Activated T-cell treated with anti-CD3 and anti-CD28 coated beads, Interleukin-2, amount 50 U/mL, for 72 hours (primary cell): Measurements from ENCODE around the gene CDC45. TPM values are rescaled to one million over a fixed set of nuclear protein-coding genes. Genes with fewer than 3 reads are reported as not detected.
A peak's percentile ranks its signal among the peaks of the same experiment; 100 is the strongest.

ENCODE experiments used
- ATAC-seq, 2 donors: fragments of 150-1000 bp; cut with Tn5 transposase; replicated peaks in 1 of 2; 2 replicates each; pipeline ENCODE4 v1.10.0; 2021; ENCODE audit warnings: moderate library complexity in 2 of 2, mild to moderate bottlenecking in 1 of 2
- DNase-seq, 2 donors: peaks; one replicate each; pipeline ENCODE4 v3.0.0; 2021 to 2022; ENCODE audit warnings: mixed read lengths in 1 of 2
- H3K27ac Mint-ChIP-seq: one replicate; pipeline ENCODE4 v1.8.0; 2022; ENCODE audit warnings: mild to moderate bottlenecking, moderate library complexity, mixed read lengths
- H3K27me3 Mint-ChIP-seq: one replicate; pipeline ENCODE4 v1.8.0; 2022; ENCODE audit warnings: low read depth, mixed read lengths
- H3K36me3 Mint-ChIP-seq, 2 donors: one replicate each; pipeline ENCODE4 v1.8.0; 2022; ENCODE audit warnings: mixed read lengths in 2 of 2, mild to moderate bottlenecking in 1 of 2; ENCODE audit not compliant: insufficient read depth in 2 of 2
- H3K4me1 Mint-ChIP-seq: one replicate; pipeline ENCODE4 v1.8.0; 2022; ENCODE audit warnings: low read depth, mixed read lengths
- H3K4me3 Mint-ChIP-seq, 2 donors: one replicate each; pipeline ENCODE4 v1.8.0; 2022; ENCODE audit warnings: mild to moderate bottlenecking in 2 of 2, mixed read lengths in 2 of 2, moderate library complexity in 2 of 2
- H3K9me3 Mint-ChIP-seq, 2 donors: one replicate each; pipeline ENCODE4 v1.8.0; 2022; ENCODE audit warnings: mixed read lengths in 2 of 2
- total RNA-seq, 2 donors: library from RNA; stranded (reverse); gene quantifications; one replicate each; pipeline ENCODE4 v1.2.3, GENCODE V29; 2022

Gene CDC45
- total RNA-seq, 2 donors from 2014 or later: 119 to 144 TPM

GRCh38 chr22:19480173-19480568 is 451 bp downstream of the CDC45 start:
- Mint-ChIP-seq H3K27ac (peak overlapping the region; percentile 82), H3K9me3 (no peaks in the 10 kb centered on the region), H3K36me3 (peaks cover 11 to 31% of the 10 kb centered on the region in 2 donors), H3K27me3 (no peaks in the 10 kb centered on the region), H3K4me1 (peaks cover 52% of the 10 kb centered on the region), H3K4me3 (peak overlapping the region; percentile 87 to 100)
- ATAC-seq (no peak), DNase-seq (peak in 1 of 2 donors; percentile 33)

GRCh38 chr22:19480789-19481188 is 1.1 kb downstream of the CDC45 start:
- H3K27ac Mint-ChIP-seq: peak overlapping the region; percentile 21
- ATAC-seq (no peak), DNase-seq (no peak)
- H3K27me3 Mint-ChIP-seq: no peaks in the 10 kb centered on the region
- peaks cover 11 to 34% of the 10 kb centered on the region in 2 donors for H3K36me3 Mint-ChIP-seq
- peaks cover 48% of the 10 kb centered on the region for H3K4me1 Mint-ChIP-seq
- peak overlapping the region; percentile 87 to 100 for H3K4me3 Mint-ChIP-seq
- no peaks in the 10 kb centered on the region for H3K9me3 Mint-ChIP-seq

GRCh38 chr22:19482297-19482696 is 2.6 kb downstream of the CDC45 start:
- DNase-seq (no peak), ATAC-seq (no peak)
- peaks cover 11 to 40% of the 10 kb centered on the region in 2 donors for H3K36me3 Mint-ChIP-seq
- H3K4me1 Mint-ChIP-seq: peaks cover 36% of the 10 kb centered on the region
- H3K27me3 Mint-ChIP-seq: no peaks in the 10 kb centered on the region
- peak overlapping the region; percentile 43 for H3K27ac Mint-ChIP-seq
- H3K9me3 Mint-ChIP-seq: no peaks in the 10 kb centered on the region
- H3K4me3 Mint-ChIP-seq: peak overlapping the region in 1 of 2 donors; percentile 31

GRCh38 chr22:19483481-19484244 is 3.9 kb downstream of the CDC45 start:
- Mint-ChIP-seq H3K36me3 (peaks cover 11 to 42% of the 10 kb centered on the region in 2 donors), H3K9me3 (no peaks in the 10 kb centered on the region), H3K4me1 (peaks cover 26% of the 10 kb centered on the region), H3K27ac (peak overlapping the region; percentile 85), H3K4me3 (peak overlapping the region; percentile 26 to 63), H3K27me3 (no peaks in the 10 kb centered on the region)
- DNase-seq: no peak
- ATAC-seq: no peak

GRCh38 chr22:19488285-19488684 is 8.6 kb downstream of the CDC45 start:
- no peaks in the 10 kb centered on the region for H3K9me3 Mint-ChIP-seq
- no peaks in the 10 kb centered on the region for H3K27me3 Mint-ChIP-seq
- peaks cover 19 to 52% of the 10 kb centered on the region in 2 donors for H3K36me3 Mint-ChIP-seq
- peaks cover 46% of the 10 kb centered on the region for H3K4me1 Mint-ChIP-seq
- H3K4me3 Mint-ChIP-seq: no peak overlapping the region
- no peak for DNase-seq
- ATAC-seq: no peak
- no peak overlapping the region for H3K27ac Mint-ChIP-seq

- Mint-ChIP-seq H3K9me3 (no peaks in the 10 kb centered on the region), H3K27ac (no peak overlapping the region)
- ATAC-seq: no peak
Measured at GRCh38 chr22:19488884-19489843, 9.4 kb downstream of the CDC45 start.

GRCh38 chr22:19490628-19491230 is 11.0 kb downstream of the CDC45 start:
- ATAC-seq (peak; percentile 77 to 83), DNase-seq (no peak)
- Mint-ChIP-seq H3K4me1 (peaks cover 41% of the 10 kb centered on the region), H3K27me3 (no peaks in the 10 kb centered on the region), H3K36me3 (peaks cover 13 to 51% of the 10 kb centered on the region in 2 donors), H3K9me3 (no peaks in the 10 kb centered on the region), H3K4me3 (peak overlapping the region in 1 of 2 donors; percentile 48), H3K27ac (peak overlapping the region; percentile 2)

More at GRCh38 chr22:19488884-19489843, 9.4 kb downstream of the CDC45 start:
- H3K4me3 Mint-ChIP-seq: peak overlapping the region in 1 of 2 donors; percentile 53
- peaks cover 16 to 49% of the 10 kb centered on the region in 2 donors for H3K36me3 Mint-ChIP-seq
- peaks cover 41% of the 10 kb centered on the region for H3K4me1 Mint-ChIP-seq
- no peaks in the 10 kb centered on the region for H3K27me3 Mint-ChIP-seq
- DNase-seq: no peak

- ATAC-seq (peak; percentile 63 to 64), DNase-seq (no peak)
- Mint-ChIP-seq H3K27me3 (no peaks in the 10 kb centered on the region), H3K9me3 (no peaks in the 10 kb centered on the region), H3K4me3 (peak overlapping the region; percentile 64 to 77), H3K4me1 (peaks cover 41% of the 10 kb centered on the region), H3K27ac (peak overlapping the region; percentile 89), H3K36me3 (peaks cover 15 to 56% of the 10 kb centered on the region in 2 donors)
Measured at GRCh38 chr22:19492504-19493174, 12.9 kb downstream of the CDC45 start.

GRCh38 chr22:19494001-19494560 is 14.4 kb downstream of the CDC45 start:
- no peaks in the 10 kb centered on the region for H3K9me3 Mint-ChIP-seq
- H3K36me3 Mint-ChIP-seq: peaks cover 15 to 57% of the 10 kb centered on the region in 2 donors
- H3K27me3 Mint-ChIP-seq: no peaks in the 10 kb centered on the region
- ATAC-seq (no peak), DNase-seq (no peak)
- no peak overlapping the region for H3K4me3 Mint-ChIP-seq
- H3K27ac Mint-ChIP-seq: no peak overlapping the region
- H3K4me1 Mint-ChIP-seq: peaks cover 41% of the 10 kb centered on the region

GRCh38 chr22:19494676-19495173 is 15.0 kb downstream of the CDC45 start:
- H3K27me3 Mint-ChIP-seq: no peaks in the 10 kb centered on the region
- no peak for DNase-seq
- no peak overlapping the region for H3K4me3 Mint-ChIP-seq
- H3K36me3 Mint-ChIP-seq: peaks cover 15 to 51% of the 10 kb centered on the region in 2 donors
- H3K9me3 Mint-ChIP-seq: no peaks in the 10 kb centered on the region
- H3K4me1 Mint-ChIP-seq: peaks cover 35% of the 10 kb centered on the region
- no peak for ATAC-seq
- H3K27ac Mint-ChIP-seq: no peak overlapping the region

- H3K27ac Mint-ChIP-seq: peak overlapping the region; percentile 26
- ATAC-seq: no peak
- H3K36me3 Mint-ChIP-seq: peaks cover 10 to 45% of the 10 kb centered on the region in 2 donors
- no peaks in the 10 kb centered on the region for H3K27me3 Mint-ChIP-seq
- no peak overlapping the region for H3K4me3 Mint-ChIP-seq
- DNase-seq: no peak
- no peaks in the 10 kb centered on the region for H3K9me3 Mint-ChIP-seq
- peaks cover 25% of the 10 kb centered on the region for H3K4me1 Mint-ChIP-seq
Measured at GRCh38 chr22:19495562-19496323, 16.0 kb downstream of the CDC45 start.
